ENCODE results near the gene GMEB2. TPM values are rescaled to one million over a fixed set of nuclear protein-coding genes. Genes with fewer than 3 reads are reported as not detected.

GMEB2 gene
- total RNA-seq, 2 experiments from 2014 or later = 14.0 to 14.1 TPM

- CTCF ChIA-PET = interaction anchor here (0.6 to 1.2 kb wide), 8 partner anchors 14 to 391 kb away, joined by 3 to 4 read pairs (median 3); no protein-coding TSS in a partner anchor
- intact Hi-C loops (cut with DNase I, micrococcal nuclease) = loop anchor here (5.0 kb wide), 2 partner anchors 45 to 75 kb away; partner anchors contain the start of genes GMEB2 (in 1 of the 2) and RTEL1 (in 1 of the 2)
- H3K27me3 Mint-ChIP-seq = no peaks in the 10 kb centered on the region
Measured at GRCh38 chr20:63582382-63583063, 44.4 kb downstream of the GMEB2 start.

GRCh38 chr20:63580796-63581461, 46.0 kb downstream of the GMEB2 start:
- POLR2A ChIA-PET = interaction anchor here (0.6 to 0.7 kb wide), 2 partner anchors 12 to 123 kb away, joined by 3 read pairs; no protein-coding TSS in a partner anchor

More at GRCh38 chr20:63582382-63583063, 44.4 kb downstream of the GMEB2 start:
- POLR2A ChIA-PET = interaction anchor here (0.6 kb wide), 1 partner anchor 62 kb away, joined by 3 read pairs; no protein-coding TSS in a partner anchor
- DNase-seq (no peak), ATAC-seq (no peak)
- Mint-ChIP-seq H3K27ac (no peak overlapping the region), H3K9me3 (ENCODE audit: low read depth) (no peaks in the 10 kb centered on the region), H3K4me3 (no peak overlapping the region), H3K36me3 (ENCODE audit: low read depth) (peaks cover 6% of the 10 kb centered on the region), H3K4me1 (peaks cover 7% of the 10 kb centered on the region)

GRCh38 chr20:63579017-63579694, 47.7 kb downstream of the GMEB2 start:
- no peak for ATAC-seq
- ChIA-PET POLR2A (no interaction called here), CTCF (no interaction called here)
- Mint-ChIP-seq H3K9me3 (ENCODE audit: low read depth) (no peaks in the 10 kb centered on the region), H3K36me3 (ENCODE audit: low read depth) (no peaks in the 10 kb centered on the region), H3K27ac (no peak overlapping the region), H3K4me3 (no peak overlapping the region), H3K4me1 (peaks cover 4% of the 10 kb centered on the region), H3K27me3 (peaks cover 2% of the 10 kb centered on the region)
- no peak for DNase-seq
- intact Hi-C loops (cut with DNase I, micrococcal nuclease) = no loop called here

More at GRCh38 chr20:63580796-63581461, 46.0 kb downstream of the GMEB2 start:
- Mint-ChIP-seq H3K36me3 (ENCODE audit: low read depth) (no peaks in the 10 kb centered on the region), H3K4me3 (no peak overlapping the region), H3K27me3 (peaks cover 2% of the 10 kb centered on the region), H3K27ac (no peak overlapping the region), H3K9me3 (ENCODE audit: low read depth) (no peaks in the 10 kb centered on the region), H3K4me1 (peaks cover 4% of the 10 kb centered on the region)
- DNase-seq (peak; percentile 88), ATAC-seq (peak; percentile 100)
- intact Hi-C loops (cut with DNase I, micrococcal nuclease) = loop anchor here (1.0 to 5.0 kb wide), 5 partner anchors 43 to 283 kb away; partner anchors contain the start of genes GMEB2 (in 1 of the 2) and RTEL1 (in 1 of the 2)
- CTCF ChIA-PET = interaction anchor here (0.7 to 1.1 kb wide), 3 partner anchors 40 to 77 kb away, joined by 3 to 5 read pairs (median 3); partner anchors contain the start of gene RTEL1

GRCh38 chr20:63578224-63579016, 48.5 kb downstream of the GMEB2 start:
- POLR2A ChIA-PET = no interaction called here
- intact Hi-C loops (cut with DNase I, micrococcal nuclease) = no loop called here
- Mint-ChIP-seq H3K27ac (no peak overlapping the region), H3K36me3 (ENCODE audit: low read depth) (no peaks in the 10 kb centered on the region), H3K4me3 (no peak overlapping the region), H3K9me3 (ENCODE audit: low read depth) (no peaks in the 10 kb centered on the region), H3K4me1 (peaks cover 4% of the 10 kb centered on the region), H3K27me3 (peaks cover 2% of the 10 kb centered on the region)
- ATAC-seq = no peak
- CTCF ChIA-PET = no interaction called here
- no peak for DNase-seq

GRCh38 chr20:63577317-63577894, 49.5 kb downstream of the GMEB2 start:
- intact Hi-C loops (cut with DNase I, micrococcal nuclease) = no loop called here
- Mint-ChIP-seq H3K4me1 (peaks cover 4% of the 10 kb centered on the region), H3K9me3 (ENCODE audit: low read depth) (no peaks in the 10 kb centered on the region), H3K36me3 (ENCODE audit: low read depth) (no peaks in the 10 kb centered on the region), H3K27me3 (peaks cover 2% of the 10 kb centered on the region), H3K27ac (no peak overlapping the region), H3K4me3 (no peak overlapping the region)
- ATAC-seq = no peak
- POLR2A ChIA-PET = no interaction called here
- no peak for DNase-seq
- CTCF ChIA-PET = interaction anchor here (0.6 kb wide), 1 partner anchor 56 kb away, joined by 3 read pairs; no protein-coding TSS in a partner anchor

GRCh38 chr20:63576311-63576710, 50.6 kb downstream of the GMEB2 start:
- DNase-seq (no peak), ATAC-seq (no peak)
- POLR2A ChIA-PET = no interaction called here
- no peak overlapping the region for H3K4me3 Mint-ChIP-seq
- no peaks in the 10 kb centered on the region for H3K36me3 Mint-ChIP-seq (ENCODE audit: low read depth)
- CTCF ChIA-PET = interaction anchor here (0.6 kb wide), 1 partner anchor 375 kb away, joined by 5 read pairs; no protein-coding TSS in a partner anchor
- H3K27me3 Mint-ChIP-seq = peaks cover 2% of the 10 kb centered on the region
- H3K4me1 Mint-ChIP-seq = peaks cover 4% of the 10 kb centered on the region
- intact Hi-C loops (cut with DNase I, micrococcal nuclease) = no loop called here
- H3K27ac Mint-ChIP-seq = no peak overlapping the region
- no peaks in the 10 kb centered on the region for H3K9me3 Mint-ChIP-seq (ENCODE audit: low read depth)

GRCh38 chr20:63574829-63575743, 51.8 kb downstream of the GMEB2 start:
- intact Hi-C loops (cut with DNase I, micrococcal nuclease) = no loop called here
- no peak overlapping the region for H3K4me3 Mint-ChIP-seq
- no peaks in the 10 kb centered on the region for H3K36me3 Mint-ChIP-seq (ENCODE audit: low read depth)
- CTCF ChIA-PET = no interaction called here
- peak overlapping the region; percentile 8 for H3K27ac Mint-ChIP-seq
- no peak for DNase-seq
- no peaks in the 10 kb centered on the region for H3K9me3 Mint-ChIP-seq (ENCODE audit: low read depth)
- no peaks in the 10 kb centered on the region for H3K4me1 Mint-ChIP-seq
- peaks cover 2% of the 10 kb centered on the region for H3K27me3 Mint-ChIP-seq
- ATAC-seq = no peak
- POLR2A ChIA-PET = no interaction called here

GRCh38 chr20:63574156-63574828, 52.6 kb downstream of the GMEB2 start, which contains the start of gene HELZ2:
Gene HELZ2 (minus strand): TSS chr20:63574239. CDS start chr20:63572385, 1,854 bp downstream.
- intact Hi-C loops (cut with DNase I, micrococcal nuclease) = no loop called here
- ChIA-PET POLR2A (no interaction called here), CTCF (no interaction called here)
- ATAC-seq (peak; percentile 80), DNase-seq (peak; percentile 78)
- peaks cover 1% of the 10 kb centered on the region for H3K4me1 Mint-ChIP-seq
- peaks cover 2% of the 10 kb centered on the region for H3K27me3 Mint-ChIP-seq
- H3K9me3 Mint-ChIP-seq (ENCODE audit: low read depth) = no peaks in the 10 kb centered on the region
- H3K27ac Mint-ChIP-seq = peak within 1 kb of the TSS; percentile 60
- no peaks in the 10 kb centered on the region for H3K36me3 Mint-ChIP-seq (ENCODE audit: low read depth)
- peak within 1 kb of the TSS; percentile 70 for H3K4me3 Mint-ChIP-seq

- DNase-seq = no peak
- ATAC-seq = peak; percentile 13
- CTCF ChIA-PET = no interaction called here
- peak overlapping the region; percentile 70 for H3K4me3 Mint-ChIP-seq
- peak overlapping the region; percentile 60 for H3K27ac Mint-ChIP-seq
- H3K9me3 Mint-ChIP-seq (ENCODE audit: low read depth) = no peaks in the 10 kb centered on the region
- H3K27me3 Mint-ChIP-seq = peaks cover 2% of the 10 kb centered on the region
- peaks cover 7% of the 10 kb centered on the region for H3K4me1 Mint-ChIP-seq
- intact Hi-C loops (cut with DNase I, micrococcal nuclease) = no loop called here
- H3K36me3 Mint-ChIP-seq (ENCODE audit: low read depth) = no peaks in the 10 kb centered on the region
- POLR2A ChIA-PET = no interaction called here
Measured at GRCh38 chr20:63573647-63574131, 53.2 kb downstream of the GMEB2 start.

All from activated CD4-positive, alpha-beta T cell treated with anti-CD3 and anti-CD28 coated beads for 36 hours (primary cell).